HG03442 (cell line): ENCODE results near the gene SLC25A36.

Experiments
- ATAC-seq: cut with Tn5 transposase; IDR thresholded peaks from one replicate; pipeline ENCODE4 v1.9.1; 2021; ENCODE audit warnings: mild to moderate bottlenecking, moderate library complexity; ENCODE audit not compliant: unreplicated experiment

Gene SLC25A36, protein sequence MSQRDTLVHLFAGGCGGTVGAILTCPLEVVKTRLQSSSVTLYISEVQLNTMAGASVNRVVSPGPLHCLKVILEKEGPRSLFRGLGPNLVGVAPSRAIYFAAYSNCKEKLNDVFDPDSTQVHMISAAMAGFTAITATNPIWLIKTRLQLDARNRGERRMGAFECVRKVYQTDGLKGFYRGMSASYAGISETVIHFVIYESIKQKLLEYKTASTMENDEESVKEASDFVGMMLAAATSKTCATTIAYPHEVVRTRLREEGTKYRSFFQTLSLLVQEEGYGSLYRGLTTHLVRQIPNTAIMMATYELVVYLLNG

GRCh38 chr3:140941434-140942220 is at the start of gene SLC25A36:
Gene SLC25A36, plus strand, starts transcription at chr3:140941836. Its CDS starts 219 bp downstream, at chr3:140942055.
- ATAC-seq = peak; percentile 95

DNA sequence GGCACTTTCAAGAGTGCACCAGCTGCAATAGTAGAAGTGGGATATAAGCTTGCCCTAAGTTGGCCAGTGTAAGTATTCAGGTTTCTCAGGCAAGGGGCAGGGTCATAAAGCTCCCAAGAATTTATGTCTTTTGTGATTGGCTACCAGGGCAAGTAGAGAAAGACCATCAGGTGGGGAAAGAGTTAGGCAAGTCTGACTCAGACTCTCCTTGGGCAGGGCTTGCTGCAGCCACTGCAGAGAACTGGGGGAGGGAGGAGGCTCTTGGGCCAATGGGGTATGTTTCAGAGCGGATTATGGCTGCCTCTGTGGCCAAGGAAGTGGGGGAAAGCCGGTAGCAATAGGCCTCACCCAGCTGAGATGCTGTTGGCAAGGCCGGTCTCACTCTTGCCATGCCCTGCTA is 44.6 kb upstream of the SLC25A36 start:
- ATAC-seq = no peak

DNA sequence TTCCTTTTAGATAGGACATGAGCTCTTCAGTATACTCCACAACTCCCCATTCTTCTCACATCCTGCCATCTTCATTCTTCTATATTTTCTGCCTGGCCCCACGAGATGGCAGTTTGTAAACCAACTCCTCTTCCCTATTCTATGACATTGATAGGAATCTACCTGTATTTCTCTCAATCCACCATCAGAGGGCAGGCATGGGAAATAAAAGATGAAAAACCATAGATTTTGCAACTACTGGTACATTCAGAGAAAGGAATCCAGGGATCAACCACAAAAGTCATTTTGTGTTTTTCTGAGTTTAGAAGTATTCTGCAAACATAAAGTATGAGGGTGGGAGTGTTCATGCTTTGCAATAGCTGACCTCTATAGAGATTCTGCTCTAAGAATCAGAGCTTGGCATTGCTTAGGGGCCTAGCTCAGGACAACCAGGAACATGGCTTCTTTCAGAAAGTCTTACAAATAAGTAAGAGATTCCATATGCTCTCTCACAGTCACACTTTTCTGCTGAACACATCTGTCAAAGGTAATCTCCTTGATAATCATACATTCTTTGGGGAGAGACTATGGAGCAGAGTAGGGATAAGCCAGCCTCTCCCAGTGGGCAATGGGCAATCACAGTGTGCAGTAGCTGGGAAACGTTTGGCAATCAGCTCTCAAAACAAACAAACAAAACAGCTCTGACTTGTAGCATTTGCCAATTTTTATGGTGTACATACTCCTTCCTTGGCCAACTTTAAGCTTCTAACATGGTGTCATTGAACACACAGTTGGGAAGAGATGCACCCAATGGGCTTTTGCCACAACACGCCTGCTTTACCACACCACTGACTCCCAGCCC is 43.1 kb upstream of the SLC25A36 start:
- peak; percentile 52 for ATAC-seq

DNA sequence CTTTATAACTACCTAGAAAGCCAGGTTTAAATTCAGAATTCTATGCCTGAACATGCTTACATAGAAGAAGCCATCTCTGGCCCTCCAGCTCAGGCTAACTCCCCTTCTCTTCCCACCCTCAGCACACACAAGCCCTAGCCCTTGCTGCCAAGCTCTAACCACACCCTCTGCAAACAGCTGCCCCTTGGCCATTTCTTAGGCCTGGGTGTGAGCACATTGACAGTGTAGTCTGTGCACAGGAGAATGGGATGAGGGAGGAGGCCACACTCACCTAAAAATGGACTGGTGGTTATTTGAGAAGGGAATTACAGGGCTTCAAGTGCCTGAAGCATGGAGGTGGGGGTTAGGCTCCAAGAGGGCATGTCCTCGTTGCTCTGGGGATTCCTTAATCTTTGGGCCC is 42.3 kb upstream of the SLC25A36 start:
- ATAC-seq = no peak

DNA sequence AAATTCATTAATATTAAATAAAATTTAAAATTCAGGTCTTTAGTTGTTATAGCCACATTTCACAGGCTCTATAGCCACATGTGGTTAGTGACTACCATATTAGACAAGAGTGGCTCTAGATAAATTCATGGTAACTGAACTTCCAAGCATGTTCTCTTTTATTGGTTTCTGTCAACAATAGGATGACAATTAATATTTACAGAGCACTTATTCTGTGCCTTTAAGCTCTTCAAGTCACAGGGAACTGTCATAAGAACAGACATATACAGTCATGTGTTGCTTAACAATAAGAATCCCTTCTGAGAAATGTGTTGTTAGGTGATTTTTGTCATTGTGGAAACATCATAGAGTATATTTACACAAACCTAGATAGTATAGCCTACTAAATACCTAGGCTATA is 38.8 kb upstream of the SLC25A36 start:
- ATAC-seq = no peak

DNA sequence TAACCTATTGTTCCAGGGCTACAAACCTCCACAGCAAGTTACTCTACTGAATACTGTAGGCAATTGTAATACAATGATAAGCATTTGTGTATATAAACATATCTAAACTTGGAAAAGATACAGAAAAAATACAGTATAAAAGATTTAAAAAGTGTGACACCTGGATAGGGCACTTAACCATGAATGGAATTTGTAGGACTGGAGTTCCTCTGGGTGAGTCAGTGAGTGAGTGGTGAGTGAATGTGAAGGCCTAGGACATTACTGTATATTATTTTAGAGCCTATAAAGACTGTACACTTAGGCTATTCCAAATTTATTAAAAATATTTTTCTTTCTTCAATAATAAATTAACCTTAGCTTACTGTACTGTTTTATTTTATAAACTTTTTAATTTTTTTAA is 38.4 kb upstream of the SLC25A36 start:
- ATAC-seq = no peak

DNA sequence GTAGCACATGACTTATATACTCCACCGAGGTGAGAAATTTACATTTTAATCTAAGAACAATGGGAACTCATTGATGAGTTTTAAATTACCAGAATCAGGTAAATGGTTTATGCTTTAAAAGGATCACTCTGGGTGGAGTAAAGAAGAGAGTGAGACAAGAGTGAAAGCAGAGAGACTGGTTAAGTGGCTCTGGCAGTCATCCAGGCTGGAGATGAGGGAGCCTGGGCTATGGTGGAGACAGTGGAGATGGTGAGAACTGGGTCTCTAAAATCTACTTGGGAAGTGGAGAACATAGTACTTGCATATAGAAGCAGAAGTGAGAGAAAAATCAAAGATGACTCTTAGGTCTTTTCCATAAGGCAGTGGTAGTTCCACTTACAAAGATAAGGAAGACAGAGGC is 37.1 kb upstream of the SLC25A36 start:
- ATAC-seq = no peak

DNA sequence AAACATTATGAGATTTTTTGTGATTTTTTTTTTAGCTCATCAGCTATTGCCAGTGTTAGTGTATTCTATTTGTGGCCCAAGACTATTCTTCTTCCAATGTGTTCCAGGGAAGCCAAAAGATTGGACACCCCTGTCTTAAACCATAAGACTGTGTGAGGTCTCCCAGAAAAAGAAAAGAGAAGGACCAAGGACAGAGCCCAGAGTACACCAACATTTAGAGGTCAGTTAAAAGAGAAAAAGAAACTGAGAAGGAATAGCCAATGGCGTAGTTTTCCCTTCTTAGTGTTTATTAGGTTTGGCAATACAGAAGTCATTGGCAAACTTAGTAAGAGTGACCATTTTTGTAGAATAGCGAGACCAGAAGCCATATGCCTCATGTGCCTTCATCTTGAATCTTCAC is 36.1 kb upstream of the SLC25A36 start:
- no peak for ATAC-seq

DNA sequence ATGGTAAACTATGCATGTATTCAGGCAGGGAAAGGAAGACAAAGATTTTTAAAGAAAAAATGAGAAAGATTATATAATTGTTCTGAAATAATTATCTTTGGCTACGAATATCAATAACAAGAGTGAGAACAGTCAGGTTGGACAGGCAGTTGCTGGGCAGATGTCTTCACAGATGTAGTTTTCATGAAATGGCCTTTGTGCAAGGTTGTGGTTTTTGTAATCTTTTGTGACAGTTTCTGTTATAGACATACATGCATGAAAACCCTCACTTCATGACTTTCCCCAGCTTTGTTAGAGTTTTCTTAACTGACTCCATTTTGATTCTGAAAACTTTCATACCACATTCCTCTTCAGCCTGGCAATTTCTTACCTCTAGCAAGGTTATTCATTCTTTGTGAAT is 34.9 kb upstream of the SLC25A36 start:
- peak; percentile 50 for ATAC-seq

DNA sequence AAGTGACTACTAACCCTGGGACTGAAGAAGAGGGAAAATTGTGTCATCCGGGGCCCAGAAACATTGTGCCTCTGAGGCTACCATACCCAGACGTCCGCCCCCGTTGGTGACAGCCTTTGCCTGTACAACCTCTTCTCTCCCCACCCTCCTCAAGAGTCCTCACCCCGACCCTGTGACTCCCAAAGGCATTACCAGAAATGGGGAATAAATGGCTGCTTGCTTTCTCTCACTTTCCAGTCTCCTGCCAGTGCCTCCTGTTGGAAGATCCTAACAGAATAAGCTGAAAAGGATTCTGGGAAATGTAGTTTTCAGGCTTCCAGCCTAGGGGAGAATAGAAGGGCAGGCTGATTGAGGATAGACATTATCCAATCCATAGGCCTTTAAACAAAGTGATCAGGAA is 30.8 kb upstream of the SLC25A36 start:
- no peak for ATAC-seq

DNA sequence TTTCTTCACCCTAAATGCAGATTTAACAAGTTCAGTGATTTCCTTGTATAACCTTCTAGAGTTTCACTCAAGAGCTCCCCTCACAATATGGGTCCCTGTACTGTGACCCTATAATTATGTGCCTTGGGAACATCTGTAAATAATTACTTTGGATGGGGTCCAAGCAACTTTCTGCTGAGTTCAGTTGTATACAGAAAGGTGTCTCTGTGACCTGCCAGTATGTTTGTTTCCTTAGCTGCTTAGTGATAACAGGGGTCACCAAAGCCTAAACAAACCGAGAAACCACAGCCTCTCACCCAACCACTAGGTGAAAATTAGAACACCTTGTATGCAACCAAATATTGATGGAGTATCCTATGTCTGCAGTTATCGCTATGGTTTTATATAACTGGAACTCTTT is 29.8 kb upstream of the SLC25A36 start:
- ATAC-seq = no peak

GRCh38 chr3:140913728-140914127 is 27.9 kb upstream of the SLC25A36 start:
- ATAC-seq = no peak

DNA sequence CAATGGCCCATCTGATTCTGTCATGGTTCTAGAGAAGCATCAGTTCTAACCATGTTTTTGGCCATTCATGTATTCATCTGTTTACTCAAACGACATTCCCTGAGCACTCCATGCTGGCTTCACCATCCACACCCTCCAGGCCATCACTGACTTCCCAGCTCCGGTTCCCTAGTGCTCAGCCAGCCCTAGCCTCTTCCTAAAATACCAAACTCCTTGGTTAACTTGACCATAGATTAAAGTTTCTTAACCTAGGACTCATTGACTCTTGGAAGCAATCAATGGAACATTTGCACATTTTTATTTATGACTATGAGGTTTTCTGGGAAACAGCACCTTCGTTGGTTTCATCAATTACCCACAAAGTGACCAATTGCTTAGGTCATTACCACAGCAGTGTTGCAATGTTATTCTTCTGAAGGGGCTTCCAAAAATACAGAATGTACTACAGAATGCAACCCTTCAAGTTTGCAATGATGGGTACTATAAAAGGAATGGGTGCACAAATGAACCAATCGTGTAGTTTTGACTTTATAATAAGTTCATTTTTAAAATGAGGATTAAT is 27.2 kb upstream of the SLC25A36 start:
- ATAC-seq = no peak

DNA sequence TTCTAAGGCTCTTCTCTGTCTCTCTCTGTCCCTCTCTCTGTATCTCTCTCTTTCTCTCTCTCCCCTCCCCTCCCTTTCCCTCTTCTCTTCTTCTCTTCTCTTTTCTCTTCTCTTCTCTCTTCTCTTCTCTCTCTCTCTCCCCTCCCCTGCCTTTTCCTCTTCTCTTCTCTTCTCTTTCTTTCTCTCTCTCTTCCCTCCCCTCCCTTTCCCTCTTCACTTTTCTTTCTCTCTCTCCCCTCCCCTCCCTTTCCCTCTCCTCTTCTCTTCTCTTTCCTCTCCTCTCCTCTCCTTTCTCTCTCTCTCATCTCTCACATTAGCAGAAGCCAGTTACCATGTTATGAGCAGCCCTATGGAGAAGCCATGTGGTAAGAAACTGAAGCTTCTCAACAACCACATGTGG is 25.0 kb upstream of the SLC25A36 start:
- ATAC-seq = no peak

- ATAC-seq = no peak
Observed at GRCh38 chr3:140917772-140918171, 23.9 kb upstream of the SLC25A36 start.

GRCh38 chr3:140920029-140920428 is 21.6 kb upstream of the SLC25A36 start:
- no peak for ATAC-seq

GRCh38 chr3:140922634-140923033 is 19.0 kb upstream of the SLC25A36 start:
- ATAC-seq = no peak

DNA sequence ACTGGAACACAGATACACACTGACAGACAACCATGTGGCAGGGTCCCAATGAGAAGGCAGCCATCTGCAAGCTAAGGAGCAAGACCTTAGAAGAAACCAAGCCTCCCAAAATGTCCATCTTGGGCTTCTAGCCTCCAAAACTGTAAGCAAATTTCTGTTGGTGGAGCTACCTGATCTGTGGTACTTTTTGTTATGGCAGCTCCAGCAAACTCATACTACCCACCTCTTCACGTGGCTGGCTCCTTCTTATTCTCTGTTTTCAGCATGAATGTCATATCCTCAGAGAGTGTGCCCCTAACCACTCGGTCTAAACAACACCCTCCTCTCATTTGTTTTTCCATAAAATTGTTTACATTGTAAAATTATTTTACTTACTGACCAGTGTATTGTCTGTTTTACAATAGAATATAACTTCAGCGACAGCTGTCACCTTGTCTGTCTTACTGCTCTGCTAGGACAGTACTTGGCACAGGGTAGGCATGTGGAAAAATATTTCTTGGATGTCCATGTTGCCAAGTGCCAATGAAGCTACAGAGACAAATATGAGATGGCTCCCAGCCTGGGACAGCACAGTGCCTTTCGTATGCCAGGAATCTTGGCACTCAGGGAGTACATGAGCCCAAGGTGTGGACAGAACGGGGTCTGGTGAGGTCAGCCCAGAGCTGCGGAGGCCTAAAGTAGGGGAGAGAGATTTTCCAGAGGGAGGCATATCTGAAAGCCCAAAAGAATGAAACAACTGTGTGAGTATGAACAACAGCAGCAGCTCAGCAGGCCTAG is 17.4 kb upstream of the SLC25A36 start:
- ATAC-seq = no peak

GRCh38 chr3:140927279-140928069 is 14.2 kb upstream of the SLC25A36 start:
- ATAC-seq = no peak

DNA sequence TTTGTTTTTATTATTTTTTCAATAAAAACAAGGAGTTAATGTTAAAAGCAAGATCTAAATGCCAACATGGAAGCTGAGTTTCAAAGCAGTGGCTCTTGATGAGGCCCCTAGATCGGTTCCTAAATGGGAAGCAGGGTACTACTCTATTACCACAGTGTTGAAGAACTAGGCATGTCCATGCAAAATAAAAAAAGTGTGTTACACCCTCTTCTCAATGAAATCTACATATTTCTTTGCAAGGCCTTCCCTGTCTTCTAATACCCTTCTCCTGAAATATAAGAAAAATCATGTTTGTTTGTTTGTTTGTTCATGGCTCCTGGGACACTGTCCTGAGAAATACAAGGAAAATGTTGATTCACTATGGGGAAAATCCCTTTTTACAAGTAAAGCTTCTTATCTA is 12.2 kb upstream of the SLC25A36 start:
- ATAC-seq = no peak
